GM23338 (cell line): ENCODE results near the gene DOCK1. TPM values are rescaled to one million over a fixed set of nuclear protein-coding genes. Genes with fewer than 3 reads are reported as not detected.

Source experiments
- ATAC-seq: fragments of 200-7000 bp; cut with Tn5 transposase; 3 replicates; pipeline ENCODE4 v1.9.1; 2020
- DNase-seq: peaks from one replicate; pipeline ENCODE4 v3.0.0-alpha.2; 2015; ENCODE audit warnings: low spot score
- H2AFZ ChIP-seq: fragments of 200-600 bp; sonication (generic); 2 replicates; pipeline ENCODE4 v1.8.0; 2016; ENCODE audit warnings: antibody characterized with exemption, mild to moderate bottlenecking, moderate library complexity
- H3F3A ChIP-seq: fragments of 200-600 bp; sonication (generic); replicated peaks from 2 replicates; pipeline ENCODE4 v1.8.0; 2017; ENCODE audit warnings: antibody characterized with exemption, mixed run types, low read depth
- H3K27ac ChIP-seq: fragments of 200-600 bp; sonication (generic); 2 replicates; pipeline ENCODE4 v1.6.1; 2016; ENCODE audit warnings: low read depth
- H3K27me3 ChIP-seq: fragments of 200-600 bp; sonication (generic); 2 replicates; pipeline ENCODE4 v1.8.0; 2016; ENCODE audit warnings: mild to moderate bottlenecking, mixed run types, moderate library complexity; ENCODE audit not compliant: insufficient read depth
- H3K36me3 ChIP-seq: fragments of 200-600 bp; sonication (generic); 2 replicates; pipeline ENCODE4 v1.8.0; 2016; ENCODE audit warnings: mild to moderate bottlenecking; ENCODE audit not compliant: insufficient read depth
- H3K4me1 ChIP-seq: fragments of 200-600 bp; sonication (generic); 2 replicates; pipeline ENCODE4 v1.8.0; 2016; ENCODE audit warnings: mild to moderate bottlenecking, moderate library complexity; ENCODE audit not compliant: insufficient read depth
- H3K4me2 ChIP-seq: fragments of 200-600 bp; sonication (generic); 2 replicates; pipeline ENCODE4 v1.7.1; 2017; ENCODE audit warnings: mixed run types
- H3K4me3 ChIP-seq: fragments of 200-600 bp; sonication (generic); 2 replicates; pipeline ENCODE4 v1.6.1; 2016; ENCODE audit warnings: mixed run types
- H3K79me2 ChIP-seq: fragments of 200-600 bp; sonication (generic); replicated peaks from 2 replicates; pipeline ENCODE4 v1.8.0; 2017; ENCODE audit warnings: mild to moderate bottlenecking; ENCODE audit not compliant: insufficient read depth
- H3K9me2 ChIP-seq: fragments of 200-600 bp; sonication (generic); 2 replicates; pipeline ENCODE4 v1.8.0; 2017; ENCODE audit not compliant: insufficient read depth
- H4K20me1 ChIP-seq: fragments of 200-600 bp; sonication (generic); replicated peaks from 2 replicates; pipeline ENCODE4 v1.8.0; 2017; ENCODE audit warnings: mild to moderate bottlenecking; ENCODE audit not compliant: insufficient read depth
- H3K27ac Mint-ChIP-seq: 2 replicates; pipeline ENCODE4 v1.8.0; 2020; ENCODE audit warnings: inconsistent platforms, mild to moderate bottlenecking, moderate library complexity, mixed read lengths
- H3K27me3 Mint-ChIP-seq: 3 replicates; pipeline ENCODE4 v1.8.0; 2022; ENCODE audit warnings: low read depth, mild to moderate bottlenecking, moderate library complexity, mixed read lengths, inconsistent platforms; ENCODE audit not compliant: insufficient read depth, poor library complexity
- H3K36me3 Mint-ChIP-seq: 3 replicates; pipeline ENCODE4 v1.8.0; 2021; ENCODE audit warnings: low read depth, mild to moderate bottlenecking, inconsistent platforms, moderate library complexity, mixed read lengths
- H3K4me1 Mint-ChIP-seq: 3 replicates; pipeline ENCODE4 v1.8.0; 2020; ENCODE audit warnings: mild to moderate bottlenecking, inconsistent platforms, mixed read lengths
- H3K4me3 Mint-ChIP-seq: 3 replicates; pipeline ENCODE4 v1.8.0; 2021; ENCODE audit warnings: moderate library complexity, mild to moderate bottlenecking, inconsistent platforms, mixed read lengths
- H3K9me3 Mint-ChIP-seq: 3 replicates; pipeline ENCODE4 v1.8.0; 2020; ENCODE audit warnings: moderate library complexity, mild to moderate bottlenecking, inconsistent platforms, mixed read lengths
- CREB1 ChIP-seq: fragments of 250-450 bp; sonication (Bioruptor Pico); IDR thresholded peaks from 2 replicates; pipeline ENCODE4 v1.5.0; 2020; ENCODE audit warnings: low read depth, mild to moderate bottlenecking, moderate library complexity
- CTCF ChIP-seq, 2 experiments: fragments of 200-600 bp in 1 of 2; sonication (generic) in 1 of 2; conservative IDR thresholded peaks; 2 replicates each; pipeline versions ENCODE4 v1.5.1 to v1.6.1; 2016 to 2017; ENCODE audit warnings: antibody characterized with exemption in 2 of 2, low read depth in 2 of 2, mild to moderate bottlenecking in 2 of 2, moderate library complexity in 1 of 2
- ETS1 ChIP-seq: IDR thresholded peaks from 2 replicates; pipeline ENCODE4 v1.6.1; 2016; ENCODE audit warnings: antibody characterized with exemption
- EZH2 ChIP-seq: fragments of 200-600 bp; sonication (generic); IDR thresholded peaks from one replicate; pipeline ENCODE4 v1.8.0; 2017; ENCODE audit warnings: antibody characterized with exemption, mild to moderate bottlenecking, low read depth; ENCODE audit not compliant: unreplicated experiment
- EZH2phosphoT487 ChIP-seq: fragments of 200-600 bp; sonication (generic); IDR thresholded peaks from one replicate; pipeline ENCODE4 v1.8.1; 2018; ENCODE audit warnings: antibody characterized with exemption; ENCODE audit not compliant: unreplicated experiment
- JUNB ChIP-seq: IDR thresholded peaks from one replicate; pipeline ENCODE4 v1.6.1; 2016; ENCODE audit warnings: antibody characterized with exemption; ENCODE audit not compliant: unreplicated experiment
- NANOG ChIP-seq: IDR thresholded peaks from 2 replicates; pipeline ENCODE4 v1.6.1; 2016; ENCODE audit warnings: antibody characterized with exemption, borderline replicate concordance
- POLR2AphosphoS5 ChIP-seq: IDR thresholded peaks from 2 replicates; pipeline ENCODE4 v1.6.1; 2016; ENCODE audit warnings: antibody characterized with exemption, low read depth
- REST ChIP-seq: IDR thresholded peaks from one replicate; pipeline ENCODE4 v1.6.1; 2018; ENCODE audit warnings: antibody characterized with exemption; ENCODE audit not compliant: unreplicated experiment
- STAT1 ChIP-seq: IDR thresholded peaks from one replicate; pipeline ENCODE4 v1.6.1; 2016; ENCODE audit warnings: antibody characterized with exemption; ENCODE audit not compliant: unreplicated experiment
- ZNF114 ChIP-seq: fragments of 250-450 bp; sonication (Bioruptor Pico); IDR thresholded peaks from 2 replicates; pipeline ENCODE4 v1.5.0; 2020; ENCODE audit warnings: mild to moderate bottlenecking, moderate library complexity
- ZNF331 ChIP-seq: fragments of 250-450 bp; sonication (Bioruptor Pico); IDR thresholded peaks from 2 replicates; pipeline ENCODE4 v1.5.0; 2020; ENCODE audit warnings: low read depth, mild to moderate bottlenecking, moderate library complexity
- ZNF462 ChIP-seq: fragments of 250-450 bp; sonication (Bioruptor Pico); IDR thresholded peaks from 2 replicates; pipeline ENCODE4 v1.5.0; 2020; ENCODE audit warnings: mild to moderate bottlenecking, moderate library complexity
- polyA plus RNA-seq: library from polyadenylated mRNA; unstranded; fragments of >200 nt; fragmentation: Nextera tagmentation; extraction: Ambion mirVana; gene quantifications from 2 replicates; pipeline ENCODE4 v1.2.1, GENCODE V29; 2016
- total RNA-seq: library from RNA; depleted of rRNA; stranded (reverse); fragments of >200 nt; shearing (Covaris generic); gene quantifications from 2 replicates; pipeline ENCODE4 v1.2.3, GENCODE V29; 2014

Gene DOCK1
- total and polyA plus RNA-seq, 2 experiments from 2014 or later, result 13.2 to 55.3 TPM

- peaks cover 2% of the 10 kb centered on the region for H3K27me3 Mint-ChIP-seq
- H3K27me3 ChIP-seq, result no peaks in the 10 kb centered on the region
- no peak for ATAC-seq
These were observed 444.5 kb downstream of the DOCK1 start for GRCh38 chr10:127349737-127350136.

More at GRCh38 chr10:127349737-127350136, 444.5 kb downstream of the DOCK1 start:
- Histone ChIP-seq H3K9me2 (no peaks in the 10 kb centered on the region), H4K20me1 (no peaks in the 10 kb centered on the region), H3K27ac (no peak overlapping the region), H3K4me3 (no peak overlapping the region), H3F3A (no peaks in the 10 kb centered on the region), H2AFZ (no peak overlapping the region), H3K4me1 (no peaks in the 10 kb centered on the region), H3K36me3 (no peaks in the 10 kb centered on the region), H3K79me2 (no peaks in the 10 kb centered on the region), H3K4me2 (no peak overlapping the region)
- Mint-ChIP-seq H3K4me3 (no peak overlapping the region), H3K27ac (no peak overlapping the region), H3K9me3 (no peaks in the 10 kb centered on the region), H3K4me1 (peaks cover 13% of the 10 kb centered on the region), H3K36me3 (peaks cover 7% of the 10 kb centered on the region; the same call in 1 of the 3 replicates)
- DNase-seq, result no peak
- TF ChIP-seq STAT1 (no peak), CREB1 (CRISPR knock-in tag) (no peak), CTCF (conservative IDR thresholded peaks at IDR 0.05; ENCODE audit: low read depth in 2 of 2) (no peak), REST (no peak), ETS1 (no peak), POLR2AphosphoS5 (no peak), ZNF331 (CRISPR knock-in tag) (no peak), ZNF462 (CRISPR knock-in tag) (no peak), JUNB (no peak), EZH2phosphoT487 (no peak), EZH2 (no peak), NANOG (no peak), ZNF114 (CRISPR knock-in tag) (no peak)
